Measurements from ENCODE around the gene UGCG. TPM values are rescaled to one million over a fixed set of nuclear protein-coding genes. Genes with fewer than 3 reads are reported as not detected.

UGCG gene
- total and polyA plus RNA-seq, 2 of the 8 experiments (the other 6 are each of a cell fraction or from before 2014, with no cell fraction given): 14.9 to 34.0 TPM

- Histone ChIP-seq H3K9ac (replicated peaks in 1 of 4; ENCODE audit: extremely low read depth in 1 of 4, low read depth in 3 of 4, low read length in 3 of 4) (no peak overlapping the region), H3K56ac (replicated peaks; ENCODE audit: insufficient read length, low read depth, low read length) (no peak overlapping the region), H2BK120ac (replicated peaks; ENCODE audit: low read depth, low read length) (no peak overlapping the region), H3K23me2 (ENCODE audit: low read depth, low read length) (no peaks in the 10 kb centered on the region), H2BK12ac (ENCODE audit: low read depth, low read length) (no peak overlapping the region), H3K23ac (ENCODE audit: insufficient read length) (no peak overlapping the region), H3K4me1 (replicated peaks in 1 of 4; ENCODE audit: control insufficient read depth in 3 of 4, insufficient read depth in 4 of 4, low read length in 3 of 4) (no peaks in the 10 kb centered on the region), H3K18ac (ENCODE audit: extremely low read depth, low read length) (no peak overlapping the region), H3K27ac (ENCODE audit: low read depth, low read length) (no peak overlapping the region), H2BK5ac (ENCODE audit: low read depth, low read length) (no peak overlapping the region), H2AFZ (ENCODE audit: low read length) (no peak overlapping the region), H3K36me3 (ENCODE audit: control insufficient read depth in 2 of 4, insufficient read depth in 4 of 4, low read length in 3 of 4) (no peaks in the 10 kb centered on the region), H3K14ac (ENCODE audit: insufficient read length) (no peak overlapping the region), H4K91ac (replicated peaks; ENCODE audit: insufficient read length, low read length) (no peak overlapping the region), H4K5ac (ENCODE audit: insufficient read length, low read depth, low read length) (no peak overlapping the region), H4K20me1 (replicated peaks in 1 of 2; ENCODE audit: control insufficient read depth in 1 of 2, insufficient read depth in 2 of 2, low read length in 2 of 2) (no peaks in the 10 kb centered on the region), H2BK20ac (ENCODE audit: low read length) (no peak overlapping the region), H3K79me2 (ENCODE audit: control insufficient read depth in 1 of 2, insufficient read depth in 2 of 2, low read length in 2 of 2) (no peaks in the 10 kb centered on the region), H2AK5ac (ENCODE audit: low read depth, low read length) (no peak overlapping the region), H3K27me3 (replicated peaks in 1 of 4; ENCODE audit: control insufficient read depth in 3 of 4, extremely low read depth in 1 of 4, insufficient read depth in 3 of 4, low read length in 3 of 4) (no peaks in the 10 kb centered on the region), H3K4me2 (ENCODE audit: insufficient read depth in 1 of 2, low read depth in 2 of 2, low read length in 2 of 2) (no peak overlapping the region), H4K8ac (ENCODE audit: extremely low read depth, insufficient read depth, low read length) (no peak overlapping the region), H2BK15ac (ENCODE audit: low read length) (no peak overlapping the region), H3K79me1 (ENCODE audit: low read depth, low read length) (no peaks in the 10 kb centered on the region), H3K9me3 (ENCODE audit: insufficient read depth in 2 of 2, low read depth in 1 of 2, low read length in 1 of 2) (no peaks in the 10 kb centered on the region), H3K4ac (replicated peaks; ENCODE audit: insufficient read length, low read depth, low read length) (no peak overlapping the region), H3K4me3 (ENCODE audit: extremely low read depth in 1 of 4, insufficient read depth in 2 of 4, low read depth in 3 of 4, low read length in 4 of 4) (no peak overlapping the region)
- CTCF ChIA-PET (ENCODE audit: partially characterized antibody): no interaction called here
- 94% methylated on average over 5 of the region's 5 CpGs; no CpG with 5 or more reads in 1 of the 2 experiments for WGBS, 2 experiments (ENCODE audit: extremely low coverage in 1 of 2, insufficient coverage in 1 of 2, insufficient read length in 1 of 2, insufficient replicate concordance in 2 of 2, low coverage in 1 of 2, low lambda C conversion rate in 2 of 2, missing lambda C conversion rate in 1 of 2)
- no peak for TF ChIP-seq SIX5 (IDR thresholded peaks at IDR 0.05; ENCODE audit: low read depth, low read length)
- no peak for TF ChIP-seq KDM1A (IDR thresholded peaks at IDR 0.05; ENCODE audit: borderline replicate concordance, low read length)
- no peak for TF ChIP-seq EP300 (IDR thresholded peaks at IDR 0.05; ENCODE audit: borderline replicate concordance in 1 of 2, low read depth in 2 of 2, low read length in 2 of 2)
- no peak for TF ChIP-seq HDAC2 (IDR thresholded peaks at IDR 0.05; ENCODE audit: borderline replicate concordance in 1 of 2, low read depth in 2 of 2, low read length in 2 of 2)
- POLR2A ChIA-PET (ENCODE audit: partially characterized antibody): no interaction called here
- FAIRE-seq (no peak), DNase-seq (ENCODE audit: low read depth in 1 of 2, low spot score in 2 of 2) (no peak)
Observed at GRCh38 chr9:111961575-111961974, 65.0 kb downstream of the UGCG start.

Data from H1 (cell line).